Fibroblast of mammary gland (primary cell): Measurements from ENCODE around the gene RNPEPL1.

Source experiments
- DNase-seq: peaks from one replicate; pipeline ENCODE4 v3.0.0-alpha.2; 2010; ENCODE audit warnings: low read depth
- H3K4me3 ChIP-seq: 2 replicates; pipeline ENCODE4 v1.5.1; 2011; ENCODE audit warnings: low read depth, mild to moderate bottlenecking, low read length, moderate library complexity; ENCODE audit not compliant: control insufficient read depth
- CTCF ChIP-seq: conservative IDR thresholded peaks from 2 replicates; pipeline ENCODE4 v1.5.1; 2011; ENCODE audit warnings: low read depth, low read length, inconsistent platforms; ENCODE audit not compliant: control insufficient read depth, insufficient read depth

Gene RNPEPL1

GRCh38 chr2:240539906-240540305, 28.4 kb upstream of the RNPEPL1 start:
- no peak for TF ChIP-seq CTCF
- H3K4me3 ChIP-seq: no peak overlapping the region
- no peak for DNase-seq

- TF ChIP-seq CTCF: no peak
- H3K4me3 ChIP-seq: no peak overlapping the region
- DNase-seq: no peak
These were observed 17.0 kb upstream of the RNPEPL1 start for GRCh38 chr2:240551288-240551687.

GRCh38 chr2:240551811-240552210, 16.5 kb upstream of the RNPEPL1 start:
- DNase-seq: no peak
- no peak for TF ChIP-seq CTCF
- H3K4me3 ChIP-seq: no peak overlapping the region

- DNase-seq: no peak
- H3K4me3 ChIP-seq: no peak overlapping the region
- TF ChIP-seq CTCF: no peak
These were observed 14.3 kb upstream of the RNPEPL1 start for GRCh38 chr2:240553956-240554480.

GRCh38 chr2:240554767-240555493, 13.4 kb upstream of the RNPEPL1 start:
- no peak overlapping the region for H3K4me3 ChIP-seq
- no peak for DNase-seq
- TF ChIP-seq CTCF: no peak

- no peak for TF ChIP-seq CTCF
- no peak for DNase-seq
- no peak overlapping the region for H3K4me3 ChIP-seq
These were observed 12.6 kb upstream of the RNPEPL1 start for GRCh38 chr2:240555541-240556250.
